T-helper 2 cell treated with Interferon-gamma antibody and Interleukin-4, amounts not matched to agents 5 μg/mL and 100 μg/mL, for 36 hours (primary cell): Measurements from ENCODE around the gene ADAMTS12.
"Not testable (repeated sequence)": the region's sequence is repeated elsewhere in the genome, so short reads cannot be mapped to it uniquely, and the experiment has no call there.

Experiments
- DNase-seq: peaks from one replicate; pipeline ENCODE4 v3.0.0; 2021; ENCODE audit warnings: low spot score
- H3K27ac Mint-ChIP-seq: one replicate; pipeline ENCODE4 v1.8.0; 2021; ENCODE audit warnings: mild to moderate bottlenecking, mixed read lengths
- H3K27me3 Mint-ChIP-seq: one replicate; pipeline ENCODE4 v1.8.0; 2021; ENCODE audit warnings: low read depth, mixed read lengths
- H3K36me3 Mint-ChIP-seq: one replicate; pipeline ENCODE4 v1.8.0; 2021; ENCODE audit warnings: low read depth, mixed read lengths
- H3K4me1 Mint-ChIP-seq: one replicate; pipeline ENCODE4 v1.8.0; 2021; ENCODE audit warnings: low read depth, mixed read lengths
- H3K4me3 Mint-ChIP-seq: one replicate; pipeline ENCODE4 v1.8.0; 2022; ENCODE audit warnings: mild to moderate bottlenecking, moderate library complexity, mixed read lengths
- H3K9me3 Mint-ChIP-seq: one replicate; pipeline ENCODE4 v1.8.0; 2021; ENCODE audit warnings: mixed read lengths

Gene ADAMTS12

DNA sequence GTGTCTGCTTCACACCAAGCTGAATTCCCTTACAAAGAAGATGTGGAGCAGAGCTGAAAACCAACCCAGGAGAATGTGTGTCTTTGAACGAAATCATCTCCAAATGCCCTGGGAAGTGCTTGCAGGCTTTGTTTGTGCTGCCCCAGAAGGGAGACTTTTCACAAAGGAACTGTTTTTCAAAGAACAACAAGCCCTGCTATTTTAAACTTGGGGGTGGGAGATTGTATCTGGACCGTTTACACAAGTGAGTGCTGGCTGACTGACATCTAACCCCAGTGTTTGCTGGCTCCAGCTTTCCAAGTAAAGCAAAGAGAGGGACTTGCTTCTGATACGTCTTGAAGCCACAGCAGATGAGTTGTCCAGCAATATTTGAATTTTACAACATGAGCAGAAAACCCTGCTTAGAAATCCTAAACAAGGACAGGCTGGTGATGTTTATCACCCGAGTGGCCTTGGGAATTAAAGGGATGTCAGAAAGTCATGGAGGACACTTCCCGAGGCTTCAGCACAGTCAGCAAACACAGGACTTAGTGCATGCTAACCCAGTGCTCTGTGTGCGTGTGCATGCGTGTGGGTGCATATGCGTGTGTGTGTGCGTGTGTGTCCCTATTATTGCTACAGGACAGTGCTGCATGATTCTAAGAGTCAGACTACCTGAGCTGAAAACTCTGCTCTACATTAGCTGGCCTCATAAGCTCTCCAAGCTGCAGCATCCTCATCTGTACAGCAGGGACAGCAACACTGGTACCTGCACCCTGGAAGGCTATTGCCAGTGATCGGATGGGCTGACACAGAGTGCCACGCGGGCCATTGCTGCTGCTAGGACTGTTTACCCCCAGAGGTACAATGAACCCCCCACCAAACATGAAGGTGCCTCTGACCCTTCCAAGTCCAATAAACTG is 1.4 kb downstream of the ADAMTS12 start:
- H3K9me3 Mint-ChIP-seq = no peaks in the 10 kb centered on the region
- no peaks in the 10 kb centered on the region for H3K36me3 Mint-ChIP-seq
- H3K27ac Mint-ChIP-seq = no peak overlapping the region
- no peak for DNase-seq
- H3K4me3 Mint-ChIP-seq = no peak overlapping the region
- peaks cover 47% of the 10 kb centered on the region for H3K27me3 Mint-ChIP-seq
- no peaks in the 10 kb centered on the region for H3K4me1 Mint-ChIP-seq

DNA sequence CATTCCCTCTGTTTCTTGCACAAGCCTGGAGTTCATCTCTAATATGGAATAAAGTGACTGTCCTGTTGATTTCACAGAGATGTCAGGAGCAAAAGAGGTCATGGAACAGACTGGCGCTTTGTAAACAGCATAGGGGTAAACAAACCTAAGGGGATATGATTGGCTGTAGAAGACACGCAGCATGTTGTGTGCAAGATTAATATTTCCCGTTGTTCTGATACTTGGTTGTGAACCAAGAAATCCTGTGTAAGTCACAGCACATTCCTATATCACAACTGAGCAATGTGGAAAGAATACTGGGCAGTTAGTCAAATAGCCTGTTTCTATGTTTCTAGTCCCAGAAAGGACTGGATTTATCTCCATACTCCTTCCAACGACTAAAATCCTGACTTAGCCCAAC is 3.2 kb downstream of the ADAMTS12 start:
- no peak overlapping the region for H3K4me3 Mint-ChIP-seq

DNA sequence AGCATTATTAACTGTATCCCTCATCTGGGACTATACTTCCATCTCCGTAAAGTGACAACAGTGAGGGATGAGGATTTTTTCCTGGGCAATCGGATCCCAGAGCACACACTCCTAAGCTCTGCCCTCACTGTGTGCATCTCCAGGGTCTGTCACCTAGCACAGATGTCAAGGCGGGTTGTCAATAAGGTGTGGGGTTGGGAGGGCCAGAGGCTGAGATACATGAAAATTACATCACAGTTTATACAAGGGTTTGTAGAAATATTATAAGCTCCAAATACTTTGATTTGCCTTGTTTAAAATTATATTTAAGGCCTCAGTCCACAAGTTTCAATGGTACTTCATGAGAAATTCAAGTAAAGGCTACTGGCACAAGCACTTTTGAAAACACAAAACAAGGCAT is 4.5 kb downstream of the ADAMTS12 start:
- peaks cover 25% of the 10 kb centered on the region for H3K27me3 Mint-ChIP-seq
- H3K9me3 Mint-ChIP-seq = no peaks in the 10 kb centered on the region
- no peaks in the 10 kb centered on the region for H3K36me3 Mint-ChIP-seq
- no peaks in the 10 kb centered on the region for H3K4me1 Mint-ChIP-seq
- no peak for DNase-seq
- no peak overlapping the region for H3K4me3 Mint-ChIP-seq
- no peak overlapping the region for H3K27ac Mint-ChIP-seq

More for the DNA sequence above, 3.2 kb downstream of the ADAMTS12 start:
- no peaks in the 10 kb centered on the region for H3K36me3 Mint-ChIP-seq
- DNase-seq = no peak
- H3K27me3 Mint-ChIP-seq = peaks cover 35% of the 10 kb centered on the region
- H3K9me3 Mint-ChIP-seq = no peaks in the 10 kb centered on the region
- H3K4me1 Mint-ChIP-seq = no peaks in the 10 kb centered on the region
- no peak overlapping the region for H3K27ac Mint-ChIP-seq

DNA sequence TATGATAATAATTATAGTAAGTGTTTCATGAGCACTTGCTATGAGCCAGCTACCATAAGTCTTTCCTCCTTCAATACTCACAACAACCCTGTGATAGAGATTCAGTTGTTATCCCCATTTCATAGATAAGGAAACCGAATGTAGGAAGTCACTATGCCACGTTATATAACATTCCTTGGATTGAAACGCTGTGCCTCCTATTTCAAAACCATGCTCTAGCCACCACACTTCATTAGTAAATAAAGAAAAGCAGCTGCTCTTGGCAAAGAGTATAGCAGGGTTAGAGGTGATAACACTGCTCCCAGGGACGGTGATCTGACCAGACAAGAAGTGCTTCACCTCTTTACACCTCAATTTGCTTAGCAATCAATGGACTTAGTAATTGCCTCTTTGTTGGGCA is 5.5 kb downstream of the ADAMTS12 start:
- Mint-ChIP-seq H3K27ac (no peak overlapping the region), H3K36me3 (no peaks in the 10 kb centered on the region), H3K4me3 (no peak overlapping the region), H3K9me3 (no peaks in the 10 kb centered on the region), H3K27me3 (peaks cover 20% of the 10 kb centered on the region), H3K4me1 (no peaks in the 10 kb centered on the region)
- no peak for DNase-seq

DNA sequence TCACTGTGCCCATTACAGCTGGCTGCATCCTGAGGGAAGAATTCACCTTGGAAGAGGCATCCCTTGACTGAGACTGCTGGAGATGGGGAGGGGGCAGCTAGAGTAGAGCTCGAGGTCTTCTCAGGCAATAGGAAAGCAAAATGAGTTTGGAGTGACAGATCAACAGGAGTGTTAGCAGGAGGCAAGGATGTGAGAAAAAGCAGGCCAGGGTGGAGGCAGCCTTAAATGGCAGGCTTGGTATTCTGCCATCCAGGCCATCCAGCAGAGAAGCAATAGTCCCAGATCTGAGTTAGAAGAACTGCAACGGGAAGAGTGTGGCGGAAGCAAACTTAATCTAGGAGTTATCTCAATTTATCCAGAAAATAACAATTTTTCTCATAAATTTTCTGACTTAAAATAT is 6.1 kb downstream of the ADAMTS12 start:
- H3K4me3 Mint-ChIP-seq = no peak overlapping the region

DNA sequence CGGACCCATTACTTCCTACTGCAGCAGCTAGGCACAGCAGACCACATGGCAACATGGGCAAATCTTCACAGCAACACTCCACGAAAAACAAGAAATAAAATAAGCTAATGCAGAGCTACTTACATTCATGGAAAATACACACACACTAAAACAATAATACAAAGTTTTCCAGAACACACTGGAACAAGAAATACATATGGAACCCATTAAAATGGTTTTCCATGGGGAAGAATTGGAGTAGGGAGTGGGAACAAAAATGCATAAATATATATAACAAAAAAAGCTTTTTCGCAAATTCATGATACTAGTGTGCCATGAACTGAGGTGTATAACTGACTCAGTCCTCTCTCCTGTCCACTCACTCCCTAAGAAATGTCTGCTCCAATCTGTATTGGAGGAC is 8.3 kb downstream of the ADAMTS12 start:
- peaks cover 4% of the 10 kb centered on the region for H3K27me3 Mint-ChIP-seq
- H3K27ac Mint-ChIP-seq = no peak overlapping the region
- no peaks in the 10 kb centered on the region for H3K36me3 Mint-ChIP-seq
- no peaks in the 10 kb centered on the region for H3K4me1 Mint-ChIP-seq
- no peak for DNase-seq
- no peak overlapping the region for H3K4me3 Mint-ChIP-seq
- no peaks in the 10 kb centered on the region for H3K9me3 Mint-ChIP-seq

More for the DNA sequence above, 6.1 kb downstream of the ADAMTS12 start:
- Mint-ChIP-seq H3K27ac (no peak overlapping the region), H3K27me3 (peaks cover 14% of the 10 kb centered on the region), H3K9me3 (no peaks in the 10 kb centered on the region), H3K36me3 (no peaks in the 10 kb centered on the region), H3K4me1 (no peaks in the 10 kb centered on the region)
- DNase-seq = no peak

DNA sequence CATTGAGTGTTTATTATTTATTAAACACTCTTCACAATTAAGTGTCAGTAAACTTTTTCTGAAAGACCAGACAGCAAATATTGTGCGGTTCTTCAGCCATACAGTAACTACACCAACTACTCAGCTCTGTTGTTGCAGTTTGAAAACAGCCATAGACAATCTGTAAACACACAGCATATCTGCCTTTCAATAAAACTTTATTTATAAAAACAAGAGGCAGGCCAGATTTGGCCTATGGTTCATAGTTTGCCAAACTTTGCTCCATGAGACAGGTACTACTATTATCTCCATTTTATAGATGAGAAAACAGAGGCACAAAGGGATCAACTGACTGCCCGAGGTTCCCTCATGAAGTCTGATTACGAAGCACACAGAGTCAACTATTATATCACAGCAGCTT is 11.5 kb downstream of the ADAMTS12 start:
- Mint-ChIP-seq H3K4me3 (no peak overlapping the region), H3K9me3 (peaks cover 4% of the 10 kb centered on the region), H3K27ac (no peak overlapping the region), H3K4me1 (no peaks in the 10 kb centered on the region), H3K36me3 (no peaks in the 10 kb centered on the region), H3K27me3 (peaks cover 6% of the 10 kb centered on the region)
- DNase-seq = no peak

DNA sequence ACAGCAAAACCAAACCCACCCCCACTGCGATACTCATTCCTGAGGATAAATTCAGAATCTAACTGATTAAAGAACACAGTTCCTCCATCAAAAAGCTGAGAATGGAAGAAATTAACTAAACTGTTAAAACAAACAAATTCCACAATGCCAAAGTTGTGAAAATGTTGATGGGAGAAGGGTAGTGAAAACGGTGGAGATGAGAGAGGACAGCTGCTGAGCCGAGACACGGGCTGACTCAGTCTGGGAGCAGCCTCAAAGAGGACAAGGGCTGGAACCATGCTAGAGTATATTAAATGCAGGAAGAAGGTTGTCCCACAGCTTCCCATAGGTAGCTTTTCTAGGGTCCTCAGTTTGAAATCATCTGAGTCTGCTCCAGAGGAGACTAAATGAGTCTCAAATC is 14.3 kb downstream of the ADAMTS12 start:
- Mint-ChIP-seq H3K27me3 (peaks cover 6% of the 10 kb centered on the region), H3K4me1 (no peaks in the 10 kb centered on the region), H3K9me3 (peaks cover 4% of the 10 kb centered on the region), H3K36me3 (no peaks in the 10 kb centered on the region), H3K27ac (no peak overlapping the region), H3K4me3 (no peak overlapping the region)
- DNase-seq = no peak

DNA sequence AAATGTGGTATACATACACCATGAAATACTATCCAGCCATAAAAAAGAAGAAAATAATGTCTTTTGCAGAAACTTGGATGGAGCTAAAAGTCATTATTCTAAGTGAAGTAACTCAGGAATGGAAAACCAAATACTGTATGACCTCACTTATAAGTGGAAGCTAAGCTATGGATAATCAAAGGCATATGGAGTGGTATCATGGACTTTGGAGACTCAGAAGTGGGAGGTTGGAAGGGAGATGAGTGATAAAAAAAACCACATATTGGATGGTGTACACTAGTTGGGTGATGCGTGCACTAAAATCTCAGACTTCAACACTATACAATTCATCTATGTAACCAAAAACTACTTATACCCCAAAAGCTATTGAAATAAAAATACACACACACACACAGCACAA is 24.5 kb downstream of the ADAMTS12 start:
- peaks cover 21% of the 10 kb centered on the region for H3K27me3 Mint-ChIP-seq
- no peaks in the 10 kb centered on the region for H3K36me3 Mint-ChIP-seq
- H3K27ac Mint-ChIP-seq = no peak overlapping the region
- H3K4me1 Mint-ChIP-seq = no peaks in the 10 kb centered on the region
- no peak overlapping the region for H3K4me3 Mint-ChIP-seq
- no peak for DNase-seq
- H3K9me3 Mint-ChIP-seq = peaks cover 18% of the 10 kb centered on the region

DNA sequence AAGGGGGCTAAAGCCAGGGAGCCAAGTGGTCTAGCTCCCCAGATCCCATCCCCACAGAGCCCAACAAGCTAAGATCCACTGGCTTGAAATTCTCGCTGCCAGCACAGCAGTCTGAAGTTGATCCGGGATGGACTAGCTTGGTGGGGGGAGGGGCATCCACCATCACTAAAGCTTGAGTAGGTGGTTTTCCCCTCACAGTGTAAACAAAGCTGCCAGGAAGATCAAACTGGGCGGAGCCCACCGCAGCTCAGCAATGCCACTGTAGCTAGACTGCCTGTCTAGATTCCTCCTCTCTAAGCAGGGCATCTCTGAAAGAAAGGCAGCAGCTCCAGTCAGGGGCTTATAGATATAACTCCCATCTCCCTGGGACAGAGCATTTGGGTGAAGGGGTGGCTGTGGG is 32.6 kb downstream of the ADAMTS12 start:
- not testable (repeated sequence) for H3K36me3 Mint-ChIP-seq, DNase-seq, H3K9me3 Mint-ChIP-seq, H3K4me3 Mint-ChIP-seq, H3K4me1 Mint-ChIP-seq, H3K27ac Mint-ChIP-seq
- peaks cover 34% of the 10 kb centered on the region for H3K27me3 Mint-ChIP-seq

DNA sequence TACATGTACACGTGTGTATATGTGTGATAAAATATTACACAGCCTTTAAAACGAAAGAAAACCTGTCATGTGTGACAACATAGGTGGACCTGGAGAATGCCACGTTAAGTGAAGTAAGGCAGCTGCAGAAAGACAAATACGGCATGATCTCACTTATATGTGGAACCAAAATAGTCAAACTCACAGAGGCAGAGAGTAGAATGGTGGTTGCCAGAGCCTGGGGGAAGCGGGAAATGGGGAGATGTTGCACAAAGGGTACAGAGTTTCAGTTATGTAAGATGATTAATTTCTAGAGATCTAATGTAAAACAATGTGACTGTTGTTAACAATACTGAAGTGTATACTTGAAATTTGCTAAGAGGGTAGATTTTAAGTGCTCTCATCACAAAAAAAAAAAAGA is 34.8 kb downstream of the ADAMTS12 start:
- H3K4me1 Mint-ChIP-seq = peaks cover 7% of the 10 kb centered on the region

DNA sequence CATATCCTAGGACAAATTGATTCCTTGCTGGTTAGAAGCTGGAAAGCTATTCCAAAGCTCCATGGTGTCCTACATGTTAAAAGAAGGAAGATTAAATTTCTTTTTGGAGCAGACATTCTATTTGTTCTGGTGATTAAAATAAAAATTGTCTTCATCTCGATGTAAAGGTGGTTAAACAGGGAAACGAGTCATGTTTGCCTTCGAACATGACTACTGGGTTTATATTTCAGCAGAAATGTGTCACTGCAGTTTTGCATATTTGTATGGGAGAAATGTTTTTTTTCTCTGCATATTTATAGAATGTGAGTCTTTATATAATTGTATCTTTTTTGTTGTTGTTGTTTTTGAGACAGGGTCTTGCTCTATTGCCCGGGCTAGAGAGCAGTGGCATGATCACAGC is 36.4 kb downstream of the ADAMTS12 start:
- H3K27ac Mint-ChIP-seq = no peak overlapping the region
- peaks cover 6% of the 10 kb centered on the region for H3K4me1 Mint-ChIP-seq
- no peaks in the 10 kb centered on the region for H3K36me3 Mint-ChIP-seq
- no peak for DNase-seq
- peaks cover 21% of the 10 kb centered on the region for H3K27me3 Mint-ChIP-seq
- no peak overlapping the region for H3K4me3 Mint-ChIP-seq
- H3K9me3 Mint-ChIP-seq = no peaks in the 10 kb centered on the region

More for the DNA sequence above, 34.8 kb downstream of the ADAMTS12 start:
- H3K4me3 Mint-ChIP-seq = no peak overlapping the region
- no peaks in the 10 kb centered on the region for H3K36me3 Mint-ChIP-seq
- no peak overlapping the region for H3K27ac Mint-ChIP-seq
- H3K27me3 Mint-ChIP-seq = peaks cover 28% of the 10 kb centered on the region
- no peaks in the 10 kb centered on the region for H3K9me3 Mint-ChIP-seq
- no peak for DNase-seq

DNA sequence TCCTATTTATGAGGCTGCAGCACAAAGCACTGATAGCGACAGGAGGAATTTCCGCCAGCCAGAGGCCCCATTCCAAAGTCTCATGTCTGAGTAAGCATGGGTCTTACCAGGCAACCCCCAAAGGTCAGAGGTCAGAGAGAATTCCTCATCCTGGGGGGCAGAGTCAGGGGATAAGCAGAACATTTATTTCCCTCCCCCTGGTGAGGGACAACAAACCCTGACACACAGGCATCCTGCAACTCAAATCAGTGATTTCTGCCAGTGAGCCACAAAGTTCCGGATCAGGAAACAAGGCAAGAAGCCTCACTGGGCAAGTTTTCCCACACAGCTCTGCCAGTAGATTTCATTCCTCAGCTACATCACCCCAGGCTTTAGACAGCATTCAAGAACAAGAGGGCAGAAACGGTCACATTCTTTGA is 37.0 kb downstream of the ADAMTS12 start:
- no peak for DNase-seq
- Mint-ChIP-seq H3K4me3 (no peak overlapping the region), H3K9me3 (no peaks in the 10 kb centered on the region), H3K27me3 (peaks cover 21% of the 10 kb centered on the region), H3K36me3 (no peaks in the 10 kb centered on the region), H3K4me1 (peaks cover 12% of the 10 kb centered on the region), H3K27ac (no peak overlapping the region)

DNA sequence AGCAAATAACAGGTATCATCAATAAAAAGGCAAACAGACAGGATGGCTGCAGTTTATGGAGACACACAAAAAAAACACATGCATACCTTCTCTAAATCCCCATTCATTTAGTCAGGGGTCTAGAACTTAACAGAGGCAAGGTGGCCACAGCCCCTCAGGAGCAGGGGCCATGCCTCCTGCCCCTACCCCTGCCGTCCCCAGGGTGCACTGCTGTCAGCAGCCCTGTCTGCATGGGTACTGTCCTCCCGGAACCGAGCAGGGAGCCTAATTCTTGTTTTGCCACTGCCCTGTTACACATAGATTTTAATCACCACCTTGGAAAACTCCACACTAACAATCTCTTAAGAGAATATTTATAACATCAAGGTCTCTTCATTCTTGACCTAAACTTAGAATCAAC is 39.0 kb downstream of the ADAMTS12 start:
- no peaks in the 10 kb centered on the region for H3K36me3 Mint-ChIP-seq

DNA sequence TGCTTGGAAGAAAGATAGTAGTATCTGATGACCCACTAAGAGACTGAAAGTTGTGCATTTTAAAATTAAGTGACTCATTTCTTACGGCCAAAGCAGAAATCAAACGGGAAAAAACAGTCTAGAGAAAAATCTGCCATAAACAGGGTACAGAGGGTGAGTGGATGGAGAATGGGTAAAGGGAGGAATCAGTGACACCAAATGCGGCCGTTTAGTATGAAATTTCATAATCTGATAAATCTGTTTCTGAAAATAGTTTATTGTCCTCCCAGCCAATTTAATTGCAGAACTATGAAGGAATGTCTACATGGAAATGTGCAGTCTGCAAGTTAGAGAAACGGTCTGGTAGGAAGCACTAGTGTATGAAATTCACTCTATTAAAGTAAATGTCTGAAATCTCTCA is 39.5 kb downstream of the ADAMTS12 start:
- Mint-ChIP-seq H3K36me3 (peaks cover 2% of the 10 kb centered on the region), H3K27ac (no peak overlapping the region), H3K27me3 (peaks cover 21% of the 10 kb centered on the region), H3K4me3 (no peak overlapping the region), H3K4me1 (peaks cover 12% of the 10 kb centered on the region), H3K9me3 (no peaks in the 10 kb centered on the region)
- DNase-seq = no peak

More for the DNA sequence above, 39.0 kb downstream of the ADAMTS12 start:
- peaks cover 21% of the 10 kb centered on the region for H3K27me3 Mint-ChIP-seq
- no peak overlapping the region for H3K4me3 Mint-ChIP-seq
- no peak for DNase-seq
- H3K9me3 Mint-ChIP-seq = no peaks in the 10 kb centered on the region
- H3K27ac Mint-ChIP-seq = no peak overlapping the region
- peaks cover 12% of the 10 kb centered on the region for H3K4me1 Mint-ChIP-seq
